GM19324 (cell line): Measurements from ENCODE around the gene PPP1R12B.
"Not testable (repeated sequence)": the region's sequence is repeated elsewhere in the genome, so short reads cannot be mapped to it uniquely, and the experiment has no call there.

Experiments used
- ATAC-seq: cut with Tn5 transposase; IDR thresholded peaks from one replicate; pipeline ENCODE4 v1.9.1; 2021; ENCODE audit warnings: mild to moderate bottlenecking, moderate library complexity; ENCODE audit not compliant: unreplicated experiment, low FRiP score

The PPP1R12B gene

GRCh38 chr1:202348005-202348508 lies 442 bp upstream of the PPP1R12B start:
- no peak for ATAC-seq

DNA sequence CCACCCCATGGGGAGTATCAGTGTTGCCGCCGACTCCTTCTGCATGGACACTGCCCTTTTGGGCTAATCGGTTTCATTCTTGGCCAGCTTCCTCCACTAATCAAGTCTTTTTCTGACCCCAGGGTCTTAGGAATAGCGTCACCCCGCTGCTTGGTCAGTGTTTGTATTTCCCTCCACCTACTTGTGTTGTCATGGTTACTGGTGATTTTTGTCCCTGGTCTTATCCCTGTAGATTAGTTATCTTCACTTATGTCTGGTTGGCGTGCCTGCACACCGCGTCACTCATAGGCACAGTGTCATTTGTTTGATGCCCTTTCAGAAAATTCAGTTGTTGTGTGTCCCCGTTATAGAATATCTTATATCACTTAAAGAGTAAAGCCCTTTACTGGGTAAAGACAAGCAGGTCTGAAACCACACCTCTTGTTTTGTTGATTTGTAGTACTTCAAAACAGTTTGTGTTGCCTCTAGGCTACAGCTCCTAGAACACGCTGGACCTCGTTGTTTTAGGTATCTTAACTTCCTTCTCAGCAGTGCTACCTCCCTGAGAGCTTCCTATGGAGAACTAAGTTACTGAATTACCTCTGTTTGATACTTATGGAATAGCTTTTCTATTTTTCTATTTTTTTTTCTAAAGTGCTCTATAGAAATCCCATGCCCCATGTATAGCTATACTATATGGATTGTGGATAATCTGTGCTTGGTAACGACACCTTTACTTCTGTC lies 868 bp downstream of the PPP1R12B start:
- ATAC-seq: no peak

DNA sequence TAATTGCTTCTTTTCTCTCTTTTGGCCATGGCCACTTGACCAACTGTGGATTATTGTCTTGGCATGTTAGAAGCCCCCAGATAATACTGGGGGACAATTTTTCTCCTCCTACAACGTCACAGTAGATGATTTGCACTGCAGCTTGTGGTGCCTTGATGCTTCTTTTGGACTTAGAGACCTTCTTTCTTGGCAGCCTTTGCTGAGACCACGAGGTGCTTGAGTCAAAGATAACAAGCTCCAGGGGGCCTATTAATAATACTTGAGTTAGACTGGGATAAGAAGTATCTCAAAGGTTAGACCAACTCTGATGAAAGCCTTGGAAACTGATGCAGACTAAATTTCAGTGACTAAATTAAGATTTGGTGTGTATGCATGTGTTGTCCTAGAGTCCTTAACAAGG lies 3.2 kb downstream of the PPP1R12B start:
- no peak for ATAC-seq

DNA sequence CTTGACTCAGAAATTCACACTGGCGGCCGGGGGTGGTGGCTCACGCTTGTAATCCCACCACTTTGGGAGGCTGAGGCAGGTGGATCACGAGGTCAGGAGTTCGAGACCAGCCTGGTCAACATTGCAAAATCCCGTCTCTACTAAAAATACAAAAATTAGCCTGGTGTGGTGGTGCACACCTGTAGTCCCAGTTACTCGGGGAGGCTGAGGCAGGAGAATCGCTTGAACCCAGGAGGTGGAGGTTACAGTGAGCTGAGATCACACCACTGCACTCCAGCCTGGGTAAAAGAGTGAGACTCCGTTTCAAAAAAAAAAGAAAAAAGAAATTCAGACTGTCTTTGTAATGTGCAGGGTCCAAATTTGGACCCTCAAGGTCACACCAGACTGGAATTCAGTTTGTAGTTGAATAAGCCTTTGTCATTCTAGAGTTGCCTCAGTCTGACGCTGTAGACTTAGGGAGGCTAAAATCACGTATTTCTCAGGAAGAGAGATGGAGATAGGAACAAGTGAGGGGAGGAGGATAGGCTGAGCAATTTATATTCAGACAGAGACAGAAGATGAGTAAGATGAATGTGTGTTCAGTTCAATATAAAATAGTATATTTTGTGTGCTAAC lies 4.2 kb downstream of the PPP1R12B start:
- not testable (repeated sequence) for ATAC-seq

DNA sequence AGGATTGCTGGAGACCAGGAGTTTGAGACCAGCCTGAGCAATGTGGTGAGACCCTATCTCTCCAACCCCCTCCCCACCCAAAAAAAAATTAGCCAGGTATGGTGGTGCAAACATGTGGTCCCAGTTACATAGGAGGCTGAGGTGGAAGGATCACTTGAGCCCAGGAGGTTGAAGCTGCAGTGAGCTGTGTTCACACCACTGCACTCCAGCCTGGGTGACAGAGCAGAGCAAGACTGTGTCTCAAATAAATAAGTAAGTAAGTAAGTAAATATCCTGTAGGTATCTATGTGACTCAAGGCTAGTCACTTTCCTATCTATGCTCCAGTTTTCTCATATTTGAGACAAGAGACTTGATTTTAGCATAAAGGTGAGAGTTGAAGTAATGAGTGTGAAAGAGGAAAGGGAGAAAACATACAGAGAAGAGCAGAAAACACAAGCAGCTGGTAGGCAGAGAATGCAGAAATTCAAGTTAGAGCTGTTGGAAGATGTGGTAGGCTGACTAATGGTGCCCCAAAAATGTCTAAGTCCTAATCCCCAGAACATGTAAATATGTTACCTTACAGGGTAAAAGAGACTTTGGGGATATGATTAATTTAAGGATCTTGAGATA lies 7.5 kb downstream of the PPP1R12B start:
- no peak for ATAC-seq

GRCh38 chr1:202357506-202357905 lies 9.0 kb downstream of the PPP1R12B start:
- no peak for ATAC-seq

GRCh38 chr1:202361224-202361623 lies 12.7 kb downstream of the PPP1R12B start:
- ATAC-seq: no peak

- ATAC-seq: no peak
These were observed 13.2 kb downstream of the PPP1R12B start for GRCh38 chr1:202361701-202362100.

DNA sequence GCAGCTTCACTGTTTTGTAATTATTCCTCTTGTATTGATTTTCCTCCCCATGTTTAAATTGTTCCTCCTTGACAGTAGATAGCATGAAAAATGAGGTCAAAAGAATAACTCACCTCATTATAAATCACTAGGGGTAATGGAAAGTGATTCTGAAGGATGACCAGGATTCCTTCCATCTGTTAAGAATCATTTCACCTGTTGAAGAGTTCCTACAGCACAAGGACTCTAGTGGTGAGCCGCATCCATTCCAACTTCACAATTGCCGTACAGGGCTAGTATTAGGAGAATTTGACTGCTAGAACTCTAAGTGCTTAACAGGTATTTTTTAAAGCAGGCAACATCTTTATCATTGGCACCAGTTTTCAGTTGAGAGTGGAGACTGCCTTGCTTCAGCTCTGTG lies 13.7 kb downstream of the PPP1R12B start:
- ATAC-seq: no peak

DNA sequence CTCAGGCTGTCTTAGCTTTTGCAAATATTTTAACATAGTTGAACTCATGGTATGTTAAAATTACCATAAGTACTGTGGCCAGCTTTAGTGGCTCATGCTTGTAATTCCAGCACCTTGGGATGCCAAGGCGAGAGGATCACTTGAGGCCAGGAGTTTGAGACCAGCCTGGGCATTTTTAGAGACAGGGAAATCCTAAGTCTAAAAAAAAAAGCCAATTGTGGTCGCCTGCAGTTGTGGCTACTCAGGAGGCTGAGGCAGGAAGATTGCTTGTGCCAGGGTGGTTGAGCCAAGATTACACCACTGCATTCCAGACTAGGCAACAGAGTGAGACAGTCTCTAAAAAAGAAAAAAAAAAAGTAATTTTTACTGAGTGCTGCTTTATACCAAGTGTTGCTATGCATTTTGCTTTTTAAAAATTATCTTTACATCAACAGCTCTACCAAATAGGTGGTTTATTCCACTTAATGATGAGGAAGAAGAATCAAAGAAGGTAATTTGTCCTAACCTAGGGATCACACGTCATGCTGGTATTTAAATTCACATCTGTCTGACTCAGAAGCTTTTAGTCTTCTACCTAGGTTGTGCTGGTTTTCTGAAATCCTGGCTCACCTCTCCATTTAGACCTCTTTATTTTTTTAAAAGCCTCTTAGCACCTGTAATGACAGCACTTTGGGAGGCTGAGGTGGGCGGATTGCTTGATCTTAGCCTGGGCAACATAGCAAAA lies 16.8 kb downstream of the PPP1R12B start:
- ATAC-seq: no peak

- ATAC-seq: no peak
These were observed 18.8 kb downstream of the PPP1R12B start for GRCh38 chr1:202367271-202367670.

DNA sequence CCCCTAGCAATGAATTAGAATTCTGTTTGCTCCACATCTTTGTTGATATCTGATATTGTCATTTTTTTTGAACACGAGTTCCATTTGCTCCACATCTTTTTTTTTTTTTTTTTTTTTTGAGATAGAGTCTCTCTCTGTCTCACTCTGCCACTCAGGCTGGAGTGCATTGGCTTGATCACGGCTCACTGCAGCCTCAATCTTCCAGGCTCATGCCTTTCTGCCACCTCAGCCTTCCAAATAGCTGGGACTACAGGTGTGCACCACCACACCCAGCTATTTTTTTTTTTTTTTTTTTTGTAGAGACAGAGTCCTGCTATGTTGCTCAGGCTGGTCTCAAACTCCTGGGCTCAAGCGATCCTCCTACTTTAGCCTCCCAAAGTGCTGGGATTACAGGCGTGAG lies 22.4 kb downstream of the PPP1R12B start:
- ATAC-seq: not testable (repeated sequence)

- no peak for ATAC-seq
These were observed 25.6 kb downstream of the PPP1R12B start for GRCh38 chr1:202374099-202374498.

DNA sequence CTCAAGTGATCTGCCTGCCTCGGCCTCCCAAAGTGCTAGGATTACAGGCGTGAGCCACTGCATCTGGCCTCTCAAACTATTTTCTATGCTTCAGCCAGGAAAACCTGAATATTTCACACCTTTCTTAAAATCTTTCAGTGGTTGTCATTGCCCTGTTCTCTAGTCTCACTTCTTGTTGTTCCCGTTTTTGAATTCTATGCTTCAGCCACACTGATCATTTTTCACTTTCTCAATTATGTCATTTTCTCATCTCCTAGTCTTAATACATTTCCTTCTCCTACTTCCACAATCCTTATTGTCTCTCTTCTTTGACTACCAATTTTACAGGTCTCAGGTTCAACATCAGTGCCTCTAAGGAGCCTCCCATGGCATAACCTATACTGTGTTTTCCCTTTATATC lies 26.7 kb downstream of the PPP1R12B start:
- ATAC-seq: not testable (repeated sequence)

DNA sequence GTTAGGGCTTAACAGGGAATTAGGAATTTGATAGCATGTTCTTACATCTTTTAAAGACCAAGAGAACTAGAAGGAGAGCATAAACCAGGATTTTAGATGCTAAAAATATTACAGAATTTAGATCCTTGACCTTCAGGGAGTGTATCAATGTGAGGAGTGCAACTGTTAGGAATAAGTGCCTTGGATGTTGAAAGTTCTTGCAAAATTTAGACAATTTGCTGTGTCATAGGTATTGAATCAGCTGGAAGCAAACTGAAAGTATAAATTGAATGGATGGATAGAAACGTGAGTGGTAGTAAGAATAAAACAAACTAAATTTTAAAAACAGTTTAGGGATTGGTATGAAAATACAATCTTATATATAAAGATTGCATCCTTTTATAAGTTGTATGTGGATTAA lies 27.7 kb downstream of the PPP1R12B start:
- no peak for ATAC-seq

DNA sequence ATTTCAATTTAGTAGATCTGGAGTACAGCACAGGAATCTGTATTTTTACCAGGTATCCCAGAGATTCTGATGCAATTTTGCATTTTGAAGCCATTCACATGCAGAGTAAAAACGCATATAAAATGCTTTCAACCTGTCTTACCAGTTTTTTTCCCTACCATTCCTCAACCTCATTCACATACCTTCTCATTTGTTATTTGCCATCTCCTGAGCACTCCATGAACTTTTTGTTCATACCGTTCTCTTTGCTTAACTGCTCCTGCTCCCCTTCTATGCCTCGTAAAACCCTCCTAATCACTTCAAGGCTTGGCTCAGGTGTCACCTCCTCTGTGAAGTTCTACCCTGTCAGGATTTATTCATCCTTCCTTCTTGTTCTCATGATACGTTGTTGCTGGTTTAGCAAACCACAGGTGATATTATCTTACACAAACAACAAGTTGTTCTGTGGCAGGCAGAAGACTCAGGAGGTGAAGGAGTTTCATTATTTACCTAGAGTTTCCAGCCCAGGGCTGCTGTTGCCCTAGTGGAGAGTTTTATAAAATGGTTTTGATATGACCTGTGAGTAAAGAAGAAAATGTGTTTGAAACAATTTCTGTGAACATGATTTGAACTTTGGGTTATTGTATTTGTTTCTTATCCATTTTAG lies 31.5 kb downstream of the PPP1R12B start:
- ATAC-seq: not testable (repeated sequence)

DNA sequence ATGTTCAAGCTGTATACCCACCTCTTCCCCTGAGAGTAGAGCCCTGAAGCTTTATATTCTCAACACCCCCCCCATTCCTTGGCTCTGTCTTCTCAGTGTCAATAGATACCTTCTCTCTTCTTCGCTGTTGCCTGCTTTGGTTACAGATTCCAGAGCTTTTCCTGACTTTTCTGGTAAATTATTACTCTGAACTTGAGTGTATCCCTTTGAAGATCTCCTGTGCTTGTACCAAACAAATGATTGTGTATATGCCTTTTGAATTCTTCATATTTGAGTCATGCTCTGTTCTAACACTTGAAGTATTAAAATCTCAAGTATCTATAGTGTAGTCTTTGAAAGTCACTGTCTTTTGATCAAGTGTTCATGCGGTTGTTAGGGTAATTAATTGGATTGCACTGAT lies 32.0 kb downstream of the PPP1R12B start:
- not testable (repeated sequence) for ATAC-seq

DNA sequence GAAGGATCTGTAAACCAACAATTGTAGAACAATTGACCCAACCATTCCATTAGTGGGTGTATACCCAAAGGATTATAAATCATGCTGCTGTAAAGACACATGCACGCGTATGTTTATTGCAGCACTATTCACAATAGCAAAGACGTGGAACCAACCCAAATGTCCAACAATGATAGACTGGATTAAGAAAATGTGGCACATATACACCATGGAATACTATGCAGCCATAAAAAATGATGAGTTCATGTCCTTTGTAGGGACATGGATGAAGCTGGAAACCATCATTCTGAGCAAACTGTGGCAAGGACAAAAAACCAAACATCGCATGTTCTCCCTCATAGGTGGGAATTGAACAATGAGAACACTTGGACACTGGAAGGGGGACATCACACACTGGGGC lies 33.4 kb downstream of the PPP1R12B start:
- not testable (repeated sequence) for ATAC-seq

DNA sequence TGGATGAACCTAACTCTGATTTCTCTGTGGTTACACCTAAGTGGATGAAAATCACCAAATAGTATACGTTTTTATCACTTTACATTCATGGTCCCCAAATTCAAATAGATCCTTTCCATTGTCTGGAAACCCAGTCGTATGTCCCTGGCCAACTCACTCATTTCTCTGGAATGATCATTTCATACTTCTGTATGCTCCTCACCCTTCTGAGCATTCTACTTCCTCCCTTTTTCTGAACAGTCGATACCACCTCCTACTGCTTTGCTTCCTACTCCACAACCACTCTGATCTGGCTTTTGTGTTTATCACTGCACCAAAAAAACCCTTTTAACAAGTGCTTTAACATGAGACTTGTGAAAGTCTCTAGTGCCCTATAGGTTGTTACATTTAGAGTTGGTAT lies 47.3 kb downstream of the PPP1R12B start:
- ATAC-seq: not testable (repeated sequence)

DNA sequence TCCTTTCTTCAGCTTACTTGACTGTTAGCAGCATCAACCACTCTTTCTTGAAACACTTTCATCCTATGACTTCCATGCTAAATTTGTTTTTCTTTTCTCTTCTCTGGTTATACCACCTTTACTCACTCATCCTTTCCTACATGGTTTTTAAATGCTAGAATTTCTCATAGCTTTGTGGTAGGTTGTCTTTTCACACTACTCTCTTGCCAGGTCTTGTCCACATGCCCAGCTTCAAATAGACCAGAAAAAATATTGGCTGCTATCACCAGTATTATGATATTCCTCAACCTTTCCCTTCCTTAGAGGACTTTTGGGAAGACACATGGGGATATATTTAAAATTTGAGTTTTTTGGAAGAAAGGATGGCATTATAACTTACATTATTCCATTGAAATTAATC lies 48.8 kb downstream of the PPP1R12B start:
- ATAC-seq: no peak
